ENCODE results near the gene ACADL.

ACADL gene

GRCh38 chr2:210169516-210170195 lies 55.6 kb downstream of the ACADL start:
- no peak for DNase-seq

- DNase-seq: no peak
Measured at GRCh38 chr2:210167227-210167626, 58.0 kb downstream of the ACADL start.

GRCh38 chr2:210162466-210163124 lies 62.7 kb downstream of the ACADL start:
- DNase-seq: no peak

GRCh38 chr2:210159059-210159458 lies 66.2 kb downstream of the ACADL start:
- DNase-seq: no peak

GRCh38 chr2:210158236-210158635 lies 67.0 kb downstream of the ACADL start:
- DNase-seq: no peak

GRCh38 chr2:210157526-210157925 lies 67.7 kb downstream of the ACADL start:
- no peak for DNase-seq

GRCh38 chr2:210147614-210148013 lies 77.6 kb downstream of the ACADL start:
- no peak for DNase-seq

All from cortex of kidney (tissue), 1 donor.